Right lobe of liver (tissue), 4 donors: ENCODE data around the gene COLEC11.

Source experiments
- CTCF ChIP-seq, 4 donors: fragments of 200-600 bp in 3 of 4; fragments of 450-650 bp in 1 of 4; IDR thresholded peaks; one replicate each; pipeline versions ENCODE4 v1.5.1 to v1.8.0; 2016 to 2022; ENCODE audit warnings: antibody characterized with exemption in 4 of 4, mild to moderate bottlenecking in 2 of 4
- POLR2A ChIP-seq: fragments of 450-650 bp; IDR thresholded peaks from one replicate; pipeline ENCODE4 v1.6.1; 2017; ENCODE audit warnings: antibody characterized with exemption, mild to moderate bottlenecking
- donor health status: DM: no; HTN: no; CAD: no.
- donor health status: DM: no; HTN: no; CAD: no.
- donor health status: DM: no; HTN: yes; CAD: no.

- no peak for TF ChIP-seq CTCF (IDR thresholded peaks at IDR 0.05)
- TF ChIP-seq POLR2A: no peak
These were observed 84.3 kb downstream of the COLEC11 start for GRCh38 chr2:3679180-3679579.
